ENCODE results near the gene ADGRV1.

ADGRV1 gene

DNA sequence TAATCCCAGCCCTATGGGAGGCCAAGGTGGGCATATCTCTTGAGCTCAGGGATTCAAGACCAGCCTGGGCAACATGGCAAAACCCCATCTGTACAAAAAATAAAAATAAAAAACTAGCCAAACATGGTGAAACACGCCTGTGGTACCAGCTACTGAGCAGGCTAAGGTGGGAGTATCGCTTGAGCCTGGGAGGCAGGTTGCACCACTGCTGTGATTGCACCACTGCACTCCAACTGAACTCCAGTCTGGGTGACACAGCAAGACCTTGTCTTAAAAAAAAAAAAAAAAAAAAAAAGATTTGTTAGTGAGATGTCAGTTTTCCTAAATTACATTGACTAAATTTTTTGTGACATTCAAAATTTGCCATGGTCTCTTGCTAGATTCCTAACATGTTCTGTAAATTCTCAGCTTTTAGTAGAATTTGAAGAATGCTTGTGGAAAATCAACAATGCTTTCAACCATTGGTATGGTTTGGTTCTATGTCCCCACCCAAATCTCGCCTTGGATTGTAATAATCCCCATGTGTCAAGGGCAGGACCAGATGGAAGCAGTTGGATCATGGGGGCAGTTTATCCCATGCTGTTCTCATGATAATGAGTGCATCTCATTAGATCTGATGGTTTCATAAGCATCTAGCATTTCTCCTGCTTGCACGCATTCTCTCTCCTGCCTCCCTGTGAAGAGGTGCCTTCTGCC is 588.5 kb downstream of the ADGRV1 start:
- DNase-seq (ENCODE audit: low read depth, low spot score): no peak
- TF ChIP-seq ZNF274 (IDR thresholded peaks at IDR 0.05; ENCODE audit: low read depth, low read length): no peak
- no peak for TF ChIP-seq SUZ12 (IDR thresholded peaks at IDR 0.05; ENCODE audit: extremely low read depth, insufficient read depth, insufficient read length)
- TF ChIP-seq YY1 (IDR thresholded peaks at IDR 0.05; ENCODE audit: insufficient read depth, insufficient read length): no peak
- H3K9ac ChIP-seq (ENCODE audit: insufficient read length, low read depth): no peak overlapping the region

DNA sequence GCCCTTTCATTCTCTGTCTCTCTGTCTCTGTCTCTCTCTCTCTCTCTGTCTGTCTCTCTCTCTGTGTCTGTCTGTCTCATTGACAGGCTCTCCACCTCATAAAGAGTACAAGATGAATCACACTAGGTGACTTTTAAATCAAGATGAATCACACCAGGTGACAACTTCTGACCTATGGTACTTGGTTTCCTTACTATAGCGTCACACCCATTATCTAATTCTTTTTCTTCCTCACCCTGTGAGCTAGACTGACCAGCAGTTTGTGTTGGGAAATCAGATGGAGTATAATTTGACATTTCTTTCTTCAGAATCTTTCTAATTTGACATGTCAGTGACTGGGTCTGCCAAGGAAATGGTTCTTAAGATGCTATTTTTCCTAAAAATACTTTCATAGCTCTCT is 591.6 kb downstream of the ADGRV1 start:
- no peak for DNase-seq (ENCODE audit: low read depth, low spot score)
- Histone ChIP-seq H3K27me3 (ENCODE audit: insufficient read depth, insufficient read length) (no peaks in the 10 kb centered on the region), H3K9me3 (ENCODE audit: insufficient read depth, low read length) (peaks cover 14% of the 10 kb centered on the region; the same call in 1 of the 2 replicates), H3K4me1 (ENCODE audit: insufficient read depth, insufficient read length) (no peaks in the 10 kb centered on the region), H3K36me3 (ENCODE audit: insufficient read depth, insufficient read length, low read length) (no peaks in the 10 kb centered on the region), H3K9ac (ENCODE audit: insufficient read length, low read depth) (no peak overlapping the region), H3K4me3 (ENCODE audit: insufficient read length, low read depth) (no peak overlapping the region)
- TF ChIP-seq SUZ12 (IDR thresholded peaks at IDR 0.05; ENCODE audit: extremely low read depth, insufficient read depth, insufficient read length) (no peak), YY1 (IDR thresholded peaks at IDR 0.05; ENCODE audit: insufficient read depth, insufficient read length) (no peak), ZNF274 (IDR thresholded peaks at IDR 0.05; ENCODE audit: low read depth, low read length) (no peak)

More for the DNA sequence above, 588.5 kb downstream of the ADGRV1 start:
- Histone ChIP-seq H3K27me3 (ENCODE audit: insufficient read depth, insufficient read length) (no peaks in the 10 kb centered on the region), H3K36me3 (ENCODE audit: insufficient read depth, insufficient read length, low read length) (no peaks in the 10 kb centered on the region), H3K4me1 (ENCODE audit: insufficient read depth, insufficient read length) (no peaks in the 10 kb centered on the region), H3K4me3 (ENCODE audit: insufficient read length, low read depth) (no peak overlapping the region), H3K9me3 (ENCODE audit: insufficient read depth, low read length) (peaks cover 14% of the 10 kb centered on the region; the same call in 1 of the 2 replicates)

DNA sequence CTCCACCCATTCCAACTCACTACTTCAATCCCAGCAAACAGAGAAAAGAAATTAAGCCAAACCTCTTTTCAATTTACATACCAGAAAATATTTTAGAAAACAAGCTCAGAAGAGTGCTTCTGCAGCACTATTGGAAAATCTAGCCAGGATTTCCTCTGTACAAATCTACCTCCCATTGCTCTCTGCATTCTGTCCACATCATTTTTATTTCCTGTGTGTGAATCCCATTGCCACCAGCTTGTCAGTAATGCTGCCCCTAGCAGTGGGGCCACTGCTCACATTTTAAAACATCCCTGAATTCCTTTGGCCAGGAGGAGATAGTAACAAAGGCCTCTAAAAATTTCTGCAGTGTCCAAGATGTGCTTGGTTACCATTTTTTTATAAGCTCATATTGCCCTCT is 592.0 kb downstream of the ADGRV1 start:
- H3K9ac ChIP-seq (ENCODE audit: insufficient read length, low read depth): no peak overlapping the region
- no peaks in the 10 kb centered on the region for H3K27me3 ChIP-seq (ENCODE audit: insufficient read depth, insufficient read length)
- no peak overlapping the region for H3K4me3 ChIP-seq (ENCODE audit: insufficient read length, low read depth)
- TF ChIP-seq ZNF274 (IDR thresholded peaks at IDR 0.05; ENCODE audit: low read depth, low read length) (no peak), YY1 (IDR thresholded peaks at IDR 0.05; ENCODE audit: insufficient read depth, insufficient read length) (no peak), SUZ12 (IDR thresholded peaks at IDR 0.05; ENCODE audit: extremely low read depth, insufficient read depth, insufficient read length) (no peak)
- H3K9me3 ChIP-seq (ENCODE audit: insufficient read depth, low read length): peaks cover 14% of the 10 kb centered on the region; the same call in 1 of the 2 replicates
- no peaks in the 10 kb centered on the region for H3K4me1 ChIP-seq (ENCODE audit: insufficient read depth, insufficient read length)
- no peak for DNase-seq (ENCODE audit: low read depth, low spot score)
- H3K36me3 ChIP-seq (ENCODE audit: insufficient read depth, insufficient read length, low read length): no peaks in the 10 kb centered on the region

DNA sequence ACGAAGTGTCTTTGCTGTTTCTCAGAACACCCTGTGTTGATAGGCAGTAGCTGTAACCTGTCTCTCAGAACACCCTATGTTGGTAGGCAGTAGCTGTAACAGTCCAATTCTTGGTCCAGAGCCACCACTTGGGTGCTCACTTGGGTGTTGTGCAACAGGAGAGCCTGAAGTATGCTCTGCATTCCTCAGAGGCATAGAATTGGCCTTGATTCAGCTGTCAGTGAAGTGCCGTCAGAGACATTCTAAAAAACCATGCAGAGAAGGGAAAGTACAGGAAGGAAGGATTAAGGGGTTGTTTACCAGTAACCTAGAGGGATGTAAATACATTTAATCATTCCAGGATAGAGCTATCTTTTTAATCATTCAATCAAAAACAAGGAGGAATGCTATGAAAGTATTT is 593.4 kb downstream of the ADGRV1 start:
- DNase-seq (ENCODE audit: low read depth, low spot score): no peak
- Histone ChIP-seq H3K9ac (ENCODE audit: insufficient read length, low read depth) (no peak overlapping the region), H3K4me3 (ENCODE audit: insufficient read length, low read depth) (no peak overlapping the region), H3K36me3 (ENCODE audit: insufficient read depth, insufficient read length, low read length) (no peaks in the 10 kb centered on the region), H3K4me1 (ENCODE audit: insufficient read depth, insufficient read length) (no peaks in the 10 kb centered on the region), H3K9me3 (ENCODE audit: insufficient read depth, low read length) (peaks cover 14% of the 10 kb centered on the region; the same call in 1 of the 2 replicates), H3K27me3 (ENCODE audit: insufficient read depth, insufficient read length) (no peaks in the 10 kb centered on the region)
- TF ChIP-seq ZNF274 (IDR thresholded peaks at IDR 0.05; ENCODE audit: low read depth, low read length): no peak
- TF ChIP-seq SUZ12 (IDR thresholded peaks at IDR 0.05; ENCODE audit: extremely low read depth, insufficient read depth, insufficient read length): no peak
- TF ChIP-seq YY1 (IDR thresholded peaks at IDR 0.05; ENCODE audit: insufficient read depth, insufficient read length): no peak

DNA sequence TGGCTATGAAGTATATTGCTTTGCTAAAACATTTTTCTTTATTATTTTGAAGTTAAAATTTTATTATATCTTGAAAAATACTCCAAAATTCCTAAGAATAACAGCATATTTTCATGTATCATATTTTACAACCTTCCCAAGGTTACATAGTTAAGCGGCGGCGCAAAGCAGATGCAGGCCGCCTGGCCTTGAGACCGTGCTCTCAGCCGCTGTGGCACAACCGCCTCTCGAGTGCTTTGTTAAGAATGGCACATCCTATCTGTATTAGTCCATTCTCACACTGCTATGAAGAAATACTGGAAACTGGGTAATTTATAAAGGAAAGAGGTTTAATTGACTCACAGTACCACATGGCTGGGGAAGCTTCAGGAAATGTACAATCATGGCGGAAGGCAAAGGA is 595.7 kb downstream of the ADGRV1 start:
- no peak overlapping the region for H3K4me3 ChIP-seq (ENCODE audit: insufficient read length, low read depth)
- H3K4me1 ChIP-seq (ENCODE audit: insufficient read depth, insufficient read length): no peaks in the 10 kb centered on the region
- H3K9me3 ChIP-seq (ENCODE audit: insufficient read depth, low read length): no peaks in the 10 kb centered on the region
- TF ChIP-seq YY1 (IDR thresholded peaks at IDR 0.05; ENCODE audit: insufficient read depth, insufficient read length) (no peak), SUZ12 (IDR thresholded peaks at IDR 0.05; ENCODE audit: extremely low read depth, insufficient read depth, insufficient read length) (no peak), ZNF274 (IDR thresholded peaks at IDR 0.05; ENCODE audit: low read depth, low read length) (no peak)
- no peaks in the 10 kb centered on the region for H3K27me3 ChIP-seq (ENCODE audit: insufficient read depth, insufficient read length)
- no peak overlapping the region for H3K9ac ChIP-seq (ENCODE audit: insufficient read length, low read depth)
- DNase-seq (ENCODE audit: low read depth, low spot score): no peak
- no peaks in the 10 kb centered on the region for H3K36me3 ChIP-seq (ENCODE audit: insufficient read depth, insufficient read length, low read length)

DNA sequence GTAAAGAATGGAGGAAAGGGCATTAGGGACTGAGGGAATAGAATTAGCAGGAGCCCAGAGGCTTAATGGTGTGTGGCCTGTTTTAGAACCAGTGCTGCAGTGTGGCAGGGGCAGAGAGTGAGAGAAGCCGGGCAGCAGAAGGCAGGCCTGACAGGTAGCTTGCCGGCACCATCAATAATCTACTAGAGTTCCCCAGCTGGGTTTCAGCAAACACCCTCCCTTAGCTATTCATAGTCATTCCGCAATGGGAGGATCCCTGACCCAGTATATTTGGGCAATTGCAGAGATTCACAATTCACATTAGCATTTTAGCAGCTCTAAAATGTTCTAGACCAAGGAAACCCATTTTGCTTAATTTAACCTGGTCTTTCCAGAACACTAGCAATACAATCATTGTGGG is 596.7 kb downstream of the ADGRV1 start:
- Histone ChIP-seq H3K27me3 (ENCODE audit: insufficient read depth, insufficient read length) (no peaks in the 10 kb centered on the region), H3K4me1 (ENCODE audit: insufficient read depth, insufficient read length) (no peaks in the 10 kb centered on the region), H3K9ac (ENCODE audit: insufficient read length, low read depth) (no peak overlapping the region), H3K9me3 (ENCODE audit: insufficient read depth, low read length) (no peaks in the 10 kb centered on the region), H3K4me3 (ENCODE audit: insufficient read length, low read depth) (no peak overlapping the region), H3K36me3 (ENCODE audit: insufficient read depth, insufficient read length, low read length) (no peaks in the 10 kb centered on the region)
- no peak for TF ChIP-seq ZNF274 (IDR thresholded peaks at IDR 0.05; ENCODE audit: low read depth, low read length)
- TF ChIP-seq YY1 (IDR thresholded peaks at IDR 0.05; ENCODE audit: insufficient read depth, insufficient read length): no peak
- no peak for TF ChIP-seq SUZ12 (IDR thresholded peaks at IDR 0.05; ENCODE audit: extremely low read depth, insufficient read depth, insufficient read length)
- no peak for DNase-seq (ENCODE audit: low read depth, low spot score)

DNA sequence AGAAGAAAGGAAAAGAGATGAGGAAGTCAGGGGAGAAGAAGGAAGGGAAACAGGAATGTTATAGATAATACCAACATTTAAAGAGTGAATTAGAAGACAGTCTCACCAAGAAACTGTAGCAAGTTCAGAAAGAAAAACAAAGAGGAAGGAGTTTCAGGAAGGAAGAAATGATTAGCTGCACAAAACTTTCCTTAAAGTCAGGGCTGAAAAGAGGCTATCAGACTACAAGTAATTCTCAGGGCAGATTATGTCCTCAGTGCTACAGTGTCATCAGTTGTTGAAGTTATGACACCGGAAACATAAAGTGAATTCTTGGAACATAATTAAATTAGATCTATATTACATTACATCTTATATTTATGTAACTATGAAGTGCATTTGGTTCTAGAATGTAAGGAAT is 597.6 kb downstream of the ADGRV1 start:
- H3K9ac ChIP-seq (ENCODE audit: insufficient read length, low read depth): no peak overlapping the region
- H3K4me3 ChIP-seq (ENCODE audit: insufficient read length, low read depth): no peak overlapping the region
- no peaks in the 10 kb centered on the region for H3K9me3 ChIP-seq (ENCODE audit: insufficient read depth, low read length)
- DNase-seq (ENCODE audit: low read depth, low spot score): no peak
- no peaks in the 10 kb centered on the region for H3K27me3 ChIP-seq (ENCODE audit: insufficient read depth, insufficient read length)
- H3K4me1 ChIP-seq (ENCODE audit: insufficient read depth, insufficient read length): no peaks in the 10 kb centered on the region
- H3K36me3 ChIP-seq (ENCODE audit: insufficient read depth, insufficient read length, low read length): no peaks in the 10 kb centered on the region
- no peak for TF ChIP-seq YY1 (IDR thresholded peaks at IDR 0.05; ENCODE audit: insufficient read depth, insufficient read length)
- TF ChIP-seq ZNF274 (IDR thresholded peaks at IDR 0.05; ENCODE audit: low read depth, low read length): no peak
- no peak for TF ChIP-seq SUZ12 (IDR thresholded peaks at IDR 0.05; ENCODE audit: extremely low read depth, insufficient read depth, insufficient read length)
